Tracheal epithelial cell (primary cell): Measurements from ENCODE around the gene PRG2. TPM values are rescaled to one million over a fixed set of nuclear protein-coding genes. Genes with fewer than 3 reads are reported as not detected.

Experiments used
- total RNA-seq: library from RNA; depleted of rRNA; stranded (reverse); fragments of >200 nt; gene quantifications from 2 replicates; pipeline ENCODE4 v1.2.1, GENCODE V29; 2014

The PRG2 gene
- not detected in 2 replicates for total RNA-seq

GRCh38 chr11:57390535-57390934 lies at the start of gene PRG2:
Gene PRG2, minus strand, starts transcription at chr11:57390650. Its CDS starts 706 bp downstream, at chr11:57389944.

GRCh38 chr11:57426929-57427726 lies 36.7 kb upstream of the PRG2 start, which contains the start of gene SLC43A3:
Gene SLC43A3, minus strand, starts transcription at chr11:57427121. Its CDS starts 949 bp downstream, at chr11:57426172.

GRCh38 chr11:57380975-57381374 lies 9.5 kb downstream of the PRG2 start, which contains the start of gene PRG3:
Gene PRG3, minus strand, starts transcription at chr11:57381150. Its CDS starts 442 bp downstream, at chr11:57380708.

GRCh38 chr11:57338142-57338541 lies 52.3 kb downstream of the PRG2 start, which contains the start of gene P2RX3:
Gene P2RX3, plus strand, starts transcription at chr11:57338352. Its CDS starts 199 bp downstream, at chr11:57338551.

Other genes with a start within 250 kb of the PRG2 start
- gene LRRC55, start 208.7 kb downstream of the PRG2 start, total RNA-seq, result not detected in 2 replicates
- gene APLNR, start 153.4 kb downstream of the PRG2 start, total RNA-seq, result not detected in 2 replicates
- 96.8 and 147 TPM in 2 replicates for gene TNKS1BP1, start 65.7 kb downstream of the PRG2 start, total RNA-seq
- gene SSRP1, start 54.8 kb downstream of the PRG2 start, total RNA-seq, result 78.6 and 82.5 TPM in 2 replicates
- gene P2RX3, start 52.3 kb downstream of the PRG2 start, total RNA-seq, result not detected in 2 replicates
- not detected in 2 replicates for gene PRG3, start 9.5 kb downstream of the PRG2 start, total RNA-seq
- gene SLC43A3, start 36.5 kb upstream of the PRG2 start, total RNA-seq, result 3.8 and 23.4 TPM in 2 replicates
- gene RTN4RL2, start 69.9 kb upstream of the PRG2 start, total RNA-seq, result not detected in 2 replicates
- 1.2 and 5.5 TPM in 2 replicates for gene SLC43A1, start 125.1 kb upstream of the PRG2 start, total RNA-seq
- gene TIMM10, start 140.1 kb upstream of the PRG2 start, total RNA-seq, result 45.2 and 50.1 TPM in 2 replicates
- gene SMTNL1, start 146.9 kb upstream of the PRG2 start, total RNA-seq, result not detected in 2 replicates
- gene UBE2L6, start 177.0 kb upstream of the PRG2 start, total RNA-seq, result 12.1 and 38.8 TPM in 2 replicates
- gene SERPING1, start 207.0 kb upstream of the PRG2 start, total RNA-seq, result 0.43 and 2.9 TPM in 2 replicates